Measurements from ENCODE around the gene CTDP1. TPM values are rescaled to one million over a fixed set of nuclear protein-coding genes. Genes with fewer than 3 reads are reported as not detected.

CTDP1 gene
- total and polyA plus RNA-seq, 12 donors: 3.8 to 23.9 (median 15.8) TPM

GRCh38 chr18:79714531-79715240 is 35.1 kb downstream of the CTDP1 start:
- H3K36me3 ChIP-seq (replicated peaks in 1 of 2): peaks cover 0 to 45% of the 10 kb centered on the region in 2 donors
- intact Hi-C loops (cut with DNase I): no loop called here

GRCh38 chr18:79715280-79715679 is 35.7 kb downstream of the CTDP1 start:
- no peak for DNase-seq
- TF ChIP-seq POLR2A (IDR thresholded peaks at IDR 0.05): no peak
- TF ChIP-seq, protein P1, sequence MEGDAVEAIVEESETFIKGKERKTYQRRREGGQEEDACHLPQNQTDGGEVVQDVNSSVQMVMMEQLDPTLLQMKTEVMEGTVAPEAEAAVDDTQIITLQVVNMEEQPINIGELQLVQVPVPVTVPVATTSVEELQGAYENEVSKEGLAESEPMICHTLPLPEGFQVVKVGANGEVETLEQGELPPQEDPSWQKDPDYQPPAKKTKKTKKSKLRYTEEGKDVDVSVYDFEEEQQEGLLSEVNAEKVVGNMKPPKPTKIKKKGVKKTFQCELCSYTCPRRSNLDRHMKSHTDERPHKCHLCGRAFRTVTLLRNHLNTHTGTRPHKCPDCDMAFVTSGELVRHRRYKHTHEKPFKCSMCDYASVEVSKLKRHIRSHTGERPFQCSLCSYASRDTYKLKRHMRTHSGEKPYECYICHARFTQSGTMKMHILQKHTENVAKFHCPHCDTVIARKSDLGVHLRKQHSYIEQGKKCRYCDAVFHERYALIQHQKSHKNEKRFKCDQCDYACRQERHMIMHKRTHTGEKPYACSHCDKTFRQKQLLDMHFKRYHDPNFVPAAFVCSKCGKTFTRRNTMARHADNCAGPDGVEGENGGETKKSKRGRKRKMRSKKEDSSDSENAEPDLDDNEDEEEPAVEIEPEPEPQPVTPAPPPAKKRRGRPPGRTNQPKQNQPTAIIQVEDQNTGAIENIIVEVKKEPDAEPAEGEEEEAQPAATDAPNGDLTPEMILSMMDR (IDR thresholded peaks at IDR 0.05): no peak
- no peaks in the 10 kb centered on the region for H3K9me3 ChIP-seq (replicated peaks in 1 of 3)
- peaks cover 0 to 43% of the 10 kb centered on the region in 2 donors for H3K36me3 ChIP-seq (replicated peaks in 1 of 2)
- no peak overlapping the region for H3K4me3 ChIP-seq
- no peaks in the 10 kb centered on the region for H3K27me3 ChIP-seq
- intact Hi-C loops (cut with DNase I): no loop called here
- 90 to 98% (median 96%) methylated on average over 15 to 26 of the region's 26 CpGs for WGBS, 4 donors
- no peaks in the 10 kb centered on the region for H3K4me1 ChIP-seq (replicated peaks in 1 of 2)
- no peak overlapping the region for H3K27ac ChIP-seq

More at GRCh38 chr18:79714531-79715240, 35.1 kb downstream of the CTDP1 start:
- Histone ChIP-seq H3K4me1 (replicated peaks in 1 of 2) (no peaks in the 10 kb centered on the region), H3K27ac (no peak overlapping the region), H3K4me3 (no peak overlapping the region), H3K9me3 (replicated peaks in 1 of 3) (no peaks in the 10 kb centered on the region), H3K27me3 (no peaks in the 10 kb centered on the region)
- TF ChIP-seq, protein P1 (IDR thresholded peaks at IDR 0.05): no peak
- no peak for TF ChIP-seq POLR2A (IDR thresholded peaks at IDR 0.05)
- WGBS, 4 donors: 94 to 98% (median 96%) methylated on average over 25 to 47 of the region's 47 CpGs
- no peak for DNase-seq

GRCh38 chr18:79717059-79717458 is 37.5 kb downstream of the CTDP1 start:
- no peak overlapping the region for H3K4me3 ChIP-seq
- DNase-seq: no peak
- TF ChIP-seq POLR2A (IDR thresholded peaks at IDR 0.05): no peak
- TF ChIP-seq, protein P1 (IDR thresholded peaks at IDR 0.05): no peak
- 97 to 100% (median 99%) methylated on average over 1 to 7 of the region's 7 CpGs for WGBS, 4 donors
- no peaks in the 10 kb centered on the region for H3K27me3 ChIP-seq
- intact Hi-C loops (cut with DNase I): no loop called here
- H3K9me3 ChIP-seq (replicated peaks in 1 of 3): no peaks in the 10 kb centered on the region
- no peak overlapping the region for H3K27ac ChIP-seq
- peaks cover 0 to 41% of the 10 kb centered on the region in 2 donors for H3K36me3 ChIP-seq (replicated peaks in 1 of 2)
- no peaks in the 10 kb centered on the region for H3K4me1 ChIP-seq (replicated peaks in 1 of 2)

DNA sequence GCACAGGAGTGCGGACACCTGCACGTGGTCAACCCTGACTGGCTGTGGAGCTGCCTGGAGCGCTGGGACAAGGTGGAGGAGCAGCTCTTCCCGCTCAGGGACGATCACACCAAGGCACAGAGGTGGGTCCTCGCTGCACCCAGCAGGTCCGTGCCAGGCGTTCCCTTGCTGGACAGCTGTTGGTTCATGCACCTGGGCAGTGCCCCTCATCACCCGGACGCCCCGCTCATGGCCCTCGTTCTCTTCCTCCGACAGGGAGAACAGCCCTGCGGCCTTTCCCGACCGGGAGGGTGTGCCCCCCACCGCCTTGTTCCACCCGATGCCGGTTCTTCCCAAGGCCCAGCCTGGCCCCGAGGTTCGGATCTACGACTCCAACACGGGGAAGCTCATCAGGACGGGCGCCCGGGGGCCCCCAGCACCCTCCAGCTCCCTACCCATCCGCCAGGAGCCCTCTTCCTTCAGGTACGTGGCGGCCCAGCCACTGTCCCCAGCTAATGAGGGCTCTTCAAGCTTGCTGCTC is 38.0 kb downstream of the CTDP1 start:
- Histone ChIP-seq H3K27me3 (no peaks in the 10 kb centered on the region), H3K4me3 (no peak overlapping the region), H3K4me1 (replicated peaks in 1 of 2) (no peaks in the 10 kb centered on the region), H3K27ac (no peak overlapping the region), H3K36me3 (replicated peaks in 1 of 2) (peaks cover 0 to 39% of the 10 kb centered on the region in 2 donors), H3K9me3 (replicated peaks in 1 of 3) (no peaks in the 10 kb centered on the region)
- no peak for TF ChIP-seq POLR2A (IDR thresholded peaks at IDR 0.05)
- TF ChIP-seq, protein P1 (IDR thresholded peaks at IDR 0.05): no peak
- no peak for DNase-seq
- intact Hi-C loops (cut with DNase I): no loop called here
- WGBS, 4 donors: 95 to 97% (median 97%) methylated on average over 19 to 29 of the region's 29 CpGs

Measured in adrenal gland (tissue), 12 donors.